Pancreas (tissue), 10 donors: Measurements from ENCODE around the gene CDYL2. TPM values are rescaled to one million over a fixed set of nuclear protein-coding genes. Genes with fewer than 3 reads are reported as not detected.
A peak's percentile ranks its signal among the peaks of the same experiment; 100 is the strongest.
"Not testable (repeated sequence)": the region's sequence is repeated elsewhere in the genome, so short reads cannot be mapped to it uniquely, and the experiment has no call there.

Experiments used
- ATAC-seq, 4 donors: fragments of 200-7000 bp; cut with Tn5 transposase; one replicate each; pipeline versions ENCODE4 v1.8.0 to v1.9.1; 2020; ENCODE audit warnings: mild to moderate bottlenecking in 4 of 4, moderate library complexity in 4 of 4
- DNase-seq, 6 donors: peaks; one replicate each; pipeline ENCODE4 v3.0.0-alpha.2; 2020
- FAIRE-seq: peaks from 2 replicates; lab custom pipeline; 2012; peaks lifted over from hg19 to GRCh38; lab: Jason Lieb, UNC
- H3K27ac ChIP-seq, 4 donors: fragments of 200-600 bp; sonication (generic); 1 replicate in 3 of 4; 2 replicates in 1 of 4; pipeline versions ENCODE4 v1.5.0 to v1.8.0; 2020
- H3K27me3 ChIP-seq, 4 donors: fragments of 200-600 bp; one replicate each; pipeline ENCODE4 v1.8.0; 2021
- H3K36me3 ChIP-seq, 3 donors: fragments of 200-600 bp; sonication (generic) in 1 of 3; one replicate each; pipeline versions ENCODE4 v1.5.0 to v1.8.0; 2020 to 2021
- H3K4me1 ChIP-seq, 3 donors: fragments of 200-600 bp; one replicate each; pipeline ENCODE4 v1.8.0; 2021
- H3K4me3 ChIP-seq, 4 donors: fragments of 200-600 bp; sonication (generic) in 2 of 4; one replicate each; pipeline versions ENCODE4 v1.5.0 to v1.8.0; 2020 to 2021
- H3K9me3 ChIP-seq, 4 donors: fragments of 200-600 bp; one replicate each; pipeline ENCODE4 v1.8.0; 2021
- CTCF ChIP-seq, 4 donors: fragments of 200-600 bp; sonication (generic) in 3 of 4; IDR thresholded peaks; one replicate each; pipeline versions ENCODE4 v1.5.0 to v1.8.0; 2021; ENCODE audit warnings: antibody characterized with exemption in 4 of 4
- WGBS, 2 donors: extraction: QIAGEN DNeasy Blood & Tissue Kit; methylation state at CpG; one replicate each; pipeline ENCODE4 v1.1.7; 2013; 5-methylcytosine and 5-hydroxymethylcytosine counted together
- intact Hi-C, 3 donors: fragments of 100-400 bp; cut with DNase I; formaldehyde crosslinking; loops; one replicate each; pipeline versions ENCODE4 v1.11.1 to v1.14.2; 2022
- polyA plus RNA-seq, 2 donors: library from polyadenylated mRNA; stranded (reverse); fragments of 200-250 nt; gene quantifications; one replicate each; pipeline ENCODE4 v1.2.3, GENCODE V29; 2013
- total RNA-seq, 6 donors: library from RNA; stranded (reverse); fragmentation: NEBNext Ultra II Directional in 4 of 6; extraction: Animal tissue kit (Norgen Biotek cat#: 25700) in 4 of 6; gene quantifications; one replicate each; pipeline versions ENCODE4 v1.2.1 to v1.2.4, GENCODE V29; 2021 to 2023
- donor health status: healthy with polysubstance abuse.
- donor health status: DM: no; HTN: no; CAD: no; lungs with moderate emphysema.
- donor health status: DM: no; HTN: no; CAD: no.
- donor health status: control.
- donor health status: control.
- donor health status: Bipolar disorder and iron deficiency.
- donor health status: DM: yes; HTN: yes; CAD: no.
- donor health status: DM: no; HTN: no; CAD: no.
- donor health status: DM: no; HTN: no; CAD: no.
- donor health status: DM: yes; HTN: yes; CAD: no.

Gene CDYL2
- total and polyA plus RNA-seq, 8 donors = 0.61 to 7.1 (median 3.1) TPM

DNA sequence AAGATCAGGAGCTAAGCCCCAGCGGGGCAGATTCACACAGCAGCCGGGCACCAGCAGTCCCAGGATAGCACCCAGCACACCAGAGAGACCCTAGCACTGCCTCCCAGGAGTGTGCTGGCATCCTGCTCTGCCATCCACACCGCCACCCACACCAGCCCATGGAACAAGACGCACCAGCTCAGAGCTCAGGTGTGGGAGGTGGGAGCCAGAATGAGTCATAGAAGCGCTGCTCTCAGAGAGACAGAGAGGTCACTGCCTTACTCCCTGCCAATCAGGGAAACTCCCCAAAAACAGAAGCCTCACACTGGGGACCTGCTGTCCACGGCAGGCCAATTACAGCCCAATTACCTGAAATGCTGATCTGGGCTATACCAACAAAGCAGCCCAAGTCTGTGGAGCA, 64.9 kb downstream of the CDYL2 start:
- Histone ChIP-seq H3K27me3 (no peaks in the 10 kb centered on the region), H3K36me3 (no peaks in the 10 kb centered on the region), H3K9me3 (no peaks in the 10 kb centered on the region), H3K4me1 (no peaks in the 10 kb centered on the region), H3K4me3 (no peak overlapping the region), H3K27ac (no peak overlapping the region)
- DNase-seq (no peak), ATAC-seq (no peak), FAIRE-seq (no peak)
- no peak for TF ChIP-seq CTCF (IDR thresholded peaks at IDR 0.05)
- 92 to 93% methylated on average over 6 of the region's 6 CpGs for WGBS, 2 donors
- intact Hi-C loops = no loop called here

GRCh38 chr16:80738521-80738920, 65.9 kb downstream of the CDYL2 start:
- Histone ChIP-seq H3K27me3 (no peaks in the 10 kb centered on the region), H3K4me3 (no peak overlapping the region), H3K27ac (no peak overlapping the region), H3K9me3 (no peaks in the 10 kb centered on the region), H3K36me3 (no peaks in the 10 kb centered on the region), H3K4me1 (no peaks in the 10 kb centered on the region)
- intact Hi-C loops = no loop called here
- ATAC-seq (no peak), DNase-seq (no peak), FAIRE-seq (no peak)
- WGBS, 2 donors = 78 to 89% methylated on average over 3 of the region's 3 CpGs
- TF ChIP-seq CTCF (IDR thresholded peaks at IDR 0.05) = no peak

DNA sequence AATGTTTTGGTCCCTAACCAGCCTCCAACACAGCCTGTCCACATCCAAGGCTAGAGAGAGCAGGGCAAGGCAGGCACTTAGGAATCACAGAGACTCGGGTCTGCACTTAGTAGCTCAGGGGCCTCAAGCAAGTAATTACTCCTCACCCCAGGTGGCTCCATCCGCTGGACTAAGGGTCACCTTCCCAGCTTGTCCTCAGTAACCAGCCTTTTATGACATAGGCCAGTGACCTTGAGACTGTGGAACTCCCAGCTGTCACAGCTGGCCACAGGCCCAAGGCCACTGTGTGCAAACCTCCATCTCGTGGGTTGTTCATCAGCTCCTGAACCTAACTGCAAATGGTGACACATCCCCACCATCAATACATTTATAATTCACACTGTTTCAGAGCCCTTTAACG, 68.6 kb downstream of the CDYL2 start:
- no peaks in the 10 kb centered on the region for H3K36me3 ChIP-seq
- FAIRE-seq = no peak
- ATAC-seq = peak in 2 of 4 donors; percentile 44 to 48
- WGBS, 2 donors = 46 to 47% methylated on average over 4 of the region's 4 CpGs
- no peak overlapping the region for H3K27ac ChIP-seq
- no peaks in the 10 kb centered on the region for H3K9me3 ChIP-seq
- H3K4me3 ChIP-seq = no peak overlapping the region
- no peaks in the 10 kb centered on the region for H3K27me3 ChIP-seq
- no peaks in the 10 kb centered on the region for H3K4me1 ChIP-seq
- intact Hi-C loops = no loop called here
- TF ChIP-seq CTCF (IDR thresholded peaks at IDR 0.05) = no peak
- no peak for DNase-seq

DNA sequence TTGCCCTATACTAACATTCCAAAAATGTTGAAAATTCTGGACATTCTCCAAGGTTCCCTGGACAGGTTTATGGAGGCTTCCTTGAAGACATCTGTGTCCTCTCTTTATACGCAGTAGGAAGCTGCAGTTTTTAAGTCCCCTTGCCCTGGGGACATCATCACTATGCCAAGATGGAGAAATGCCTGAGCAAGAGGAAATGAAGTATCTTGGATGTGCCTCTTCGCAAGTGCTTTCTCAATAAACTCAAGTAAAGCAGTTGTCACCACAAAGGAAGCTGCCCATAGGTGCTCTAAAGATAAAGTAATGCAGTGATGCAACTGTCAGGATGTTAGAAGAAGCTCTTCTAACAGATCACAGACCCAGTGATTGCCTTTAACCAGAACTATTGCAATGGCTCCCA, 71.0 kb downstream of the CDYL2 start:
- FAIRE-seq = no peak
- 39 to 47% methylated on average over 2 of the region's 2 CpGs for WGBS, 2 donors

DNA sequence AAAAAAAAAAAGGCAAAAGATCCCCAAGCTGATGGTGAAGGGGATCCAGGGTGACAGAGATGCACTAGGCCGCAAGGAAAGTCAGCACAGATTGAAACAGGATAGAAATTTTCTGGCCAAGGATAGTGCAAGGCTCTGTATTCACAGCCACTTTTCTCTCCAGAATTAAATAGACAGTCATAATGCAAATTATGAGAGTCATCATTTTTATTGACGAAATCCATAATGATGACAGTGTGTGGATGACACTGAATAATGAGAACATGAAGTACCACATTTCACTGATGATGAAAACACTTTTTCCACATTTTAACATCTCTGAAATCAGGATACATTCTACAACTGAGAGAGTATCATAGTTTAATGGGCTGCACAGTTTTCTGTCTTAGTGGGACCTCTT, 72.5 kb downstream of the CDYL2 start:
- Histone ChIP-seq H3K27ac (no peak overlapping the region), H3K4me3 (no peak overlapping the region), H3K36me3 (no peaks in the 10 kb centered on the region), H3K9me3 (no peaks in the 10 kb centered on the region), H3K27me3 (no peaks in the 10 kb centered on the region), H3K4me1 (no peaks in the 10 kb centered on the region)
- WGBS, 2 donors = 86 to 89% methylated on average over 2 of the region's 2 CpGs
- FAIRE-seq = no peak
- TF ChIP-seq CTCF (IDR thresholded peaks at IDR 0.05) = no peak
- intact Hi-C loops = no loop called here
- ATAC-seq = no peak
- DNase-seq = no peak

More for the DNA sequence above, 71.0 kb downstream of the CDYL2 start:
- intact Hi-C loops = no loop called here
- Histone ChIP-seq H3K4me1 (no peaks in the 10 kb centered on the region), H3K9me3 (no peaks in the 10 kb centered on the region), H3K36me3 (no peaks in the 10 kb centered on the region), H3K27me3 (no peaks in the 10 kb centered on the region), H3K4me3 (no peak overlapping the region), H3K27ac (no peak overlapping the region)
- no peak for TF ChIP-seq CTCF (IDR thresholded peaks at IDR 0.05)
- ATAC-seq (no peak), DNase-seq (no peak)

GRCh38 chr16:80727066-80727763, 77.2 kb downstream of the CDYL2 start:
- FAIRE-seq, ATAC-seq, H3K36me3 ChIP-seq, H3K4me1 ChIP-seq, H3K27ac ChIP-seq, H3K4me3 ChIP-seq, DNase-seq, H3K9me3 ChIP-seq, H3K27me3 ChIP-seq, intact Hi-C loops: not testable (repeated sequence)
- WGBS, 2 donors = 91 to 96% methylated on average over 29 of the region's 29 CpGs
